PFSK-1 (cell line): ENCODE results near the gene CXXC5.

ENCODE experiments used
- POLR2AphosphoS5 ChIP-seq: IDR thresholded peaks from 2 replicates; pipeline ENCODE4 v1.6.1; 2012; ENCODE audit warnings: low read depth, mild to moderate bottlenecking, control low read depth, low read length, moderate library complexity
- TAF1 ChIP-seq: IDR thresholded peaks from 2 replicates; pipeline ENCODE4 v1.6.1; 2012; ENCODE audit warnings: low read length, control low read depth, borderline replicate concordance; ENCODE audit not compliant: insufficient read depth
- TF ChIP-seq, protein P1 (sequence below), 2 experiments: IDR thresholded peaks; 2 replicates each; pipeline versions ENCODE4 v1.6.1 to v1.8.0; 2011 to 2012; ENCODE audit warnings: low read depth in 2 of 2, low read length in 2 of 2, control low read depth in 1 of 2, inconsistent platforms in 1 of 2, mild to moderate bottlenecking in 1 of 2, moderate library complexity in 1 of 2; ENCODE audit not compliant: insufficient read depth in 1 of 2

- TF ChIP-seq, protein P1, sequence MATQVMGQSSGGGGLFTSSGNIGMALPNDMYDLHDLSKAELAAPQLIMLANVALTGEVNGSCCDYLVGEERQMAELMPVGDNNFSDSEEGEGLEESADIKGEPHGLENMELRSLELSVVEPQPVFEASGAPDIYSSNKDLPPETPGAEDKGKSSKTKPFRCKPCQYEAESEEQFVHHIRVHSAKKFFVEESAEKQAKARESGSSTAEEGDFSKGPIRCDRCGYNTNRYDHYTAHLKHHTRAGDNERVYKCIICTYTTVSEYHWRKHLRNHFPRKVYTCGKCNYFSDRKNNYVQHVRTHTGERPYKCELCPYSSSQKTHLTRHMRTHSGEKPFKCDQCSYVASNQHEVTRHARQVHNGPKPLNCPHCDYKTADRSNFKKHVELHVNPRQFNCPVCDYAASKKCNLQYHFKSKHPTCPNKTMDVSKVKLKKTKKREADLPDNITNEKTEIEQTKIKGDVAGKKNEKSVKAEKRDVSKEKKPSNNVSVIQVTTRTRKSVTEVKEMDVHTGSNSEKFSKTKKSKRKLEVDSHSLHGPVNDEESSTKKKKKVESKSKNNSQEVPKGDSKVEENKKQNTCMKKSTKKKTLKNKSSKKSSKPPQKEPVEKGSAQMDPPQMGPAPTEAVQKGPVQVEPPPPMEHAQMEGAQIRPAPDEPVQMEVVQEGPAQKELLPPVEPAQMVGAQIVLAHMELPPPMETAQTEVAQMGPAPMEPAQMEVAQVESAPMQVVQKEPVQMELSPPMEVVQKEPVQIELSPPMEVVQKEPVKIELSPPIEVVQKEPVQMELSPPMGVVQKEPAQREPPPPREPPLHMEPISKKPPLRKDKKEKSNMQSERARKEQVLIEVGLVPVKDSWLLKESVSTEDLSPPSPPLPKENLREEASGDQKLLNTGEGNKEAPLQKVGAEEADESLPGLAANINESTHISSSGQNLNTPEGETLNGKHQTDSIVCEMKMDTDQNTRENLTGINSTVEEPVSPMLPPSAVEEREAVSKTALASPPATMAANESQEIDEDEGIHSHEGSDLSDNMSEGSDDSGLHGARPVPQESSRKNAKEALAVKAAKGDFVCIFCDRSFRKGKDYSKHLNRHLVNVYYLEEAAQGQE (IDR thresholded peaks at IDR 0.05; ENCODE audit: insufficient read depth in 1 of 2, low read depth in 2 of 2, low read length in 2 of 2) = no peak
- no peak for TF ChIP-seq POLR2AphosphoS5
- TF ChIP-seq TAF1 = no peak
Measured at GRCh38 chr5:139651043-139651834, 3.1 kb downstream of the CXXC5 start.
